Fibroblast of the aortic adventitia (primary cell): ENCODE data around the gene RSL1D1. TPM values are rescaled to one million over a fixed set of nuclear protein-coding genes. Genes with fewer than 3 reads are reported as not detected.
A peak's percentile ranks its signal among the peaks of the same experiment; 100 is the strongest.

Source experiments
- DNase-seq: peaks from one replicate; pipeline ENCODE4 v3.0.0-alpha.2; 2010; ENCODE audit warnings: low read depth
- H3K4me3 ChIP-seq: 2 replicates; pipeline ENCODE4 v1.5.1; 2011; ENCODE audit warnings: low read depth, mild to moderate bottlenecking, control low read depth, low read length, moderate library complexity
- total RNA-seq: library from RNA; depleted of rRNA; stranded (reverse); fragments of >200 nt; gene quantifications from 2 replicates; pipeline ENCODE4 v1.2.3, GENCODE V29; 2012; ENCODE audit warnings: low replicate concordance
- TF ChIP-seq, protein P1 (sequence below): IDR thresholded peaks from 2 replicates; pipeline ENCODE4 v1.5.1; 2011; ENCODE audit warnings: mild to moderate bottlenecking, low read length, control low read depth, inconsistent platforms; ENCODE audit not compliant: insufficient read depth

The RSL1D1 gene
- total RNA-seq, 1 donor: 178 TPM

DNA sequence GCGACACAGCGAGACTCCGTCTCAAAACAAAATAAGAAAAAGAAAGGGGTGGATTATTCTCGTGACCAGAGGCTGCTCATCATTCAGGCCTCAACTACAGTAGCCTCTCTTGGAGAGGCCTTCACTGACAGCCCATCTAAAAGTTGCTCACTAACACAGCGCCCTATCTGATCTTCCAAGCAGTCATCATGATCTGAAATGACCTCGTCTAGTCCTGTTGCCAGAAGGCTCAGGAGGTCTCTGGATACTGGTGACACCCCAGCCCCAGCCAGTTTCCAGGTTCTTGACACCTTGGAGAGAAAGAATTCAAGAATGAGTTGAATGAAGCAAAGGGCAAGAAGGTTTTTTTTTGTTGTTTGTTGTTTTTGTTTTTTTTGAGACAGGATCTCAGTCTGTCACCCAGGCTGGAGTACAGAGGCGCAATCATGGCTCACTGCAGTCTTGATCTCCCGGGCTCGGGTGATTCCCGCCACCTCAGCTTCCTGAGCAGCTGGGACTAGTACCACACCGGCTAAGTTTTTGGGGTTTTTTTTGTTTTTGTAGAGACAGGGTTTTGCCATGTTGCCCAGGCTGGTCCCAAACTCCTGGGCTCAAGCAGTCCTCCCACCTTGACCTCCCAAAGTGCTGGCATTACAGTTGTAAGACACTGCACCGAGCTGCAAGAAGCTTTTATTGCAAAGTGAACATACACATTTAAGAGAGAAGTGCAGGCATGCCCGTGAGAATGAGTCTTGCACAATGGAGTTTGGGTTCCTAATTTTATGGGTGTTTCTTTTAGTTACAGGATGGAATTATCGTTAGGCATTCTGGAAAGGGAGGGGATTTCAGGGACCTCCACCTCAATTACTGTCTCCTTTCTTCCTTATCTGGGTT is 51.6 kb downstream of the RSL1D1 start:
- TF ChIP-seq, protein P1, sequence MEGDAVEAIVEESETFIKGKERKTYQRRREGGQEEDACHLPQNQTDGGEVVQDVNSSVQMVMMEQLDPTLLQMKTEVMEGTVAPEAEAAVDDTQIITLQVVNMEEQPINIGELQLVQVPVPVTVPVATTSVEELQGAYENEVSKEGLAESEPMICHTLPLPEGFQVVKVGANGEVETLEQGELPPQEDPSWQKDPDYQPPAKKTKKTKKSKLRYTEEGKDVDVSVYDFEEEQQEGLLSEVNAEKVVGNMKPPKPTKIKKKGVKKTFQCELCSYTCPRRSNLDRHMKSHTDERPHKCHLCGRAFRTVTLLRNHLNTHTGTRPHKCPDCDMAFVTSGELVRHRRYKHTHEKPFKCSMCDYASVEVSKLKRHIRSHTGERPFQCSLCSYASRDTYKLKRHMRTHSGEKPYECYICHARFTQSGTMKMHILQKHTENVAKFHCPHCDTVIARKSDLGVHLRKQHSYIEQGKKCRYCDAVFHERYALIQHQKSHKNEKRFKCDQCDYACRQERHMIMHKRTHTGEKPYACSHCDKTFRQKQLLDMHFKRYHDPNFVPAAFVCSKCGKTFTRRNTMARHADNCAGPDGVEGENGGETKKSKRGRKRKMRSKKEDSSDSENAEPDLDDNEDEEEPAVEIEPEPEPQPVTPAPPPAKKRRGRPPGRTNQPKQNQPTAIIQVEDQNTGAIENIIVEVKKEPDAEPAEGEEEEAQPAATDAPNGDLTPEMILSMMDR: no peak
- no peak overlapping the region for H3K4me3 ChIP-seq
- no peak for DNase-seq

- TF ChIP-seq, protein P1: no peak
- H3K4me3 ChIP-seq: peak overlapping the region; percentile 84
- DNase-seq: no peak
Observed at GRCh38 chr16:11799017-11799381, 52.3 kb downstream of the RSL1D1 start.

GRCh38 chr16:11797957-11798299 is 53.4 kb downstream of the RSL1D1 start:
- DNase-seq: no peak
- peak overlapping the region; percentile 84 for H3K4me3 ChIP-seq
- TF ChIP-seq, protein P1: no peak

- TF ChIP-seq, protein P1: peak; percentile 29
- peak within 1 kb of the TSS; percentile 84 for H3K4me3 ChIP-seq
- peak; percentile 96 for DNase-seq
Observed at GRCh38 chr16:11797166-11797956, 54.0 kb downstream of the RSL1D1 start, which contains the start of gene ZC3H7A. Gene ZC3H7A (minus strand): TSS chr16:11797258. CDS start chr16:11782354, 14,904 bp downstream.

DNA sequence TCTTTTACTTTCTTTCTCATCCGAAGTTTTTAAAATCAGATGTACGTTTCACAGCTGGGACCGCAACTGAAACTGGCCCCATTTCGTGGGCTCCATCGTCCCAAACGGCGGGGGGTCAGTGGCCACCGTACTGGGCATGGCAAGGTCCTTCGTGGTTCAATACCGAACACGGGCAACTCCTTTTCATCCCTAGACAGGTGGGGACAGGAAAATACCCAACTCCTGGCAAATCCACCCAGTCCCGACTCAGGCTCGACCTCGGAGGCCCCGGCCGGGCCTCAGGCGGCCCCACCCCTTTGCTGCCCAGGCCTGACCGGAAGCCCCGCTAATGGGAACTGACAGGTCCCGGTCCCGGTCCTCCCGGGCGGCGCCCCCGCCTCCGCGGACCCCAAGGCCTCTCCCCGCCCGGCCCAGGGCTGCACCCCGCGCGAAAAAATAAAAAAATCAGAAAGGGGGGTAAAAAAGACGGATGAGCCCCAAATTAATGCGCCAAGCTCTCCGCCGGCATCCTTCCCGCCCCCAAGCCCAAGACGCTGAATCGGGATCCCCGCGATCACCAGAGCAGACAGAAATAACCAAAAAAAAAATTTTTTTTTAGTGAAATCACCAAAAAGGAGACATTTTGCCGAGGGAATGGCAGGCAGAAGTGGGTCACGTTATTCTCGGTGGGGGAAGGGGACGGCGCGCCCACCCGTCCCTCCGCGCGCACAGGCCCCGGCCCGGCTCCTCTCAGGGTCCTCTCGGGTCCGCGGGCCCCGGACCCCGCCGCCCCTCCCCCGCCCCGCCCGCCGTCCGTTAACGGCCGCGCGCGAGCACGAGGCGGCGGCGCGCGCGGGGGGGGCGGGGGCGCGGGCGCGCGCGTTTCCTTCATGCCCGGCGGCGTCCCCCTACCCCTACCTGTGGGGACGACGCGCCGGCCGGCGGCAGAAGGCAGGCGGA is 54.8 kb downstream of the RSL1D1 start:
- peak; percentile 53 for DNase-seq

GRCh38 chr16:11795887-11796226 is 55.5 kb downstream of the RSL1D1 start:
- TF ChIP-seq, protein P1: no peak

More for the DNA sequence above, 54.8 kb downstream of the RSL1D1 start:
- peak overlapping the region; percentile 82 for H3K4me3 ChIP-seq
- TF ChIP-seq, protein P1: no peak

More at GRCh38 chr16:11795887-11796226, 55.5 kb downstream of the RSL1D1 start:
- DNase-seq: no peak
- peak overlapping the region; percentile 82 for H3K4me3 ChIP-seq
